LNCAP (cell line): Measurements from ENCODE around the gene OXCT1.

Experiments used
- CTCF ChIP-seq: fragments of 450-650 bp; IDR thresholded peaks from 2 replicates; pipeline ENCODE4 v1.5.1; 2017; ENCODE audit warnings: mild to moderate bottlenecking

Gene OXCT1

GRCh38 chr5:41817625-41818301, 52.5 kb downstream of the OXCT1 start:
- TF ChIP-seq CTCF = no peak

- TF ChIP-seq CTCF = no peak
These were observed 54.5 kb downstream of the OXCT1 start for GRCh38 chr5:41815663-41816229.

GRCh38 chr5:41815261-41815660, 55.0 kb downstream of the OXCT1 start:
- TF ChIP-seq CTCF = no peak

- TF ChIP-seq CTCF = no peak
These were observed 58.1 kb downstream of the OXCT1 start for GRCh38 chr5:41812156-41812555.

GRCh38 chr5:41809128-41809527, 61.1 kb downstream of the OXCT1 start:
- no peak for TF ChIP-seq CTCF

GRCh38 chr5:41808294-41808693, 61.9 kb downstream of the OXCT1 start:
- no peak for TF ChIP-seq CTCF

- no peak for TF ChIP-seq CTCF
These were observed 72.6 kb downstream of the OXCT1 start for GRCh38 chr5:41797662-41798061.
